Neural progenitor cell (in vitro differentiated cells): ENCODE data around the gene FOXA2. TPM values are rescaled to one million over a fixed set of nuclear protein-coding genes. Genes with fewer than 3 reads are reported as not detected.

Experiments used
- DNase-seq: peaks from one replicate; pipeline ENCODE4 v3.0.0-alpha.2; 2016; ENCODE audit warnings: low spot score
- H2AFZ ChIP-seq: fragments of 200-600 bp; sonication (generic); replicated peaks from 2 replicates; pipeline ENCODE4 v1.6.1; 2016; ENCODE audit warnings: antibody characterized with exemption
- H3F3A ChIP-seq: fragments of 200-600 bp; sonication (generic); 2 replicates; pipeline ENCODE4 v1.6.1; 2016; ENCODE audit warnings: antibody characterized with exemption, low read depth
- H3K27ac ChIP-seq: fragments of 200-600 bp; sonication (generic); 2 replicates; pipeline ENCODE4 v1.5.1; 2016; ENCODE audit warnings: mild to moderate bottlenecking
- H3K27me3 ChIP-seq: fragments of 200-600 bp; sonication (generic); 2 replicates; pipeline ENCODE4 v1.6.1; 2016; ENCODE audit warnings: mild to moderate bottlenecking, moderate library complexity
- H3K36me3 ChIP-seq: fragments of 200-600 bp; sonication (generic); 2 replicates; pipeline ENCODE4 v1.5.1; 2016
- H3K4me1 ChIP-seq: fragments of 200-600 bp; sonication (generic); 2 replicates; pipeline ENCODE4 v1.6.1; 2016; ENCODE audit warnings: mixed run types
- H3K4me2 ChIP-seq: fragments of 200-600 bp; sonication (generic); 2 replicates; pipeline ENCODE4 v1.6.1; 2016
- H3K4me3 ChIP-seq: fragments of 200-600 bp; sonication (generic); 2 replicates; pipeline ENCODE4 v1.5.1; 2016
- H3K79me2 ChIP-seq: fragments of 200-600 bp; sonication (generic); 2 replicates; pipeline ENCODE4 v1.6.1; 2016; ENCODE audit warnings: low read depth
- H3K9ac ChIP-seq: fragments of 200-600 bp; sonication (generic); 2 replicates; pipeline ENCODE4 v1.6.1; 2016
- H3K9me3 ChIP-seq: fragments of 200-600 bp; sonication (generic); 2 replicates; pipeline ENCODE4 v1.5.1; 2016; ENCODE audit warnings: low read depth
- H4K20me1 ChIP-seq: fragments of 200-600 bp; sonication (generic); 2 replicates; pipeline ENCODE4 v1.6.1; 2016; ENCODE audit warnings: low read depth
- H3K27ac Mint-ChIP-seq: 3 replicates; pipeline ENCODE4 v1.8.0; 2021; ENCODE audit warnings: mixed read lengths
- H3K27me3 Mint-ChIP-seq: 2 replicates; pipeline ENCODE4 v1.8.0; 2022; ENCODE audit warnings: low read depth, mild to moderate bottlenecking, inconsistent platforms, moderate library complexity, mixed read lengths; ENCODE audit not compliant: insufficient read depth
- H3K36me3 Mint-ChIP-seq: 3 replicates; pipeline ENCODE4 v1.8.0; 2021; ENCODE audit warnings: mixed read lengths
- H3K4me1 Mint-ChIP-seq: 3 replicates; pipeline ENCODE4 v1.8.0; 2021; ENCODE audit warnings: mixed read lengths
- H3K4me3 Mint-ChIP-seq: 3 replicates; pipeline ENCODE4 v1.8.0; 2021; ENCODE audit warnings: mild to moderate bottlenecking, moderate library complexity, mixed read lengths
- H3K9me3 Mint-ChIP-seq: 3 replicates; pipeline ENCODE4 v1.8.0; 2020; ENCODE audit warnings: mixed read lengths
- CTCF ChIP-seq: fragments of 200-600 bp; sonication (generic); IDR thresholded peaks from 2 replicates; pipeline ENCODE4 v1.5.1; 2017; ENCODE audit warnings: antibody characterized with exemption, mild to moderate bottlenecking
- EZH2 ChIP-seq: fragments of 200-600 bp; sonication (generic); IDR thresholded peaks from 2 replicates; pipeline ENCODE4 v1.6.1; 2017; ENCODE audit warnings: antibody characterized with exemption, mild to moderate bottlenecking, moderate library complexity
- EZH2phosphoT487 ChIP-seq: fragments of 200-600 bp; sonication (generic); IDR thresholded peaks from 2 replicates; pipeline ENCODE4 v1.6.1; 2017; ENCODE audit warnings: antibody characterized with exemption
- small RNA-seq: library from RNA; depleted of rRNA; stranded (forward); fragments of <200 nt; gene quantifications from one replicate; pipeline ENCODE3, GENCODE V24; 2015
- total RNA-seq: library from RNA; depleted of rRNA; stranded (reverse); fragments of >200 nt; gene quantifications from 2 replicates; pipeline ENCODE4 v1.2.3, GENCODE V29; 2015; ENCODE audit warnings: low replicate concordance

FOXA2 gene
- total RNA-seq, 1 donor from 2014 or later = not detected

- Histone ChIP-seq H3K27me3 (peaks cover 6% of the 10 kb centered on the region), H3K9ac (no peak overlapping the region), H3K4me2 (no peak overlapping the region), H3K4me3 (no peak overlapping the region), H3K79me2 (no peaks in the 10 kb centered on the region), H3K9me3 (no peaks in the 10 kb centered on the region), H3K27ac (no peak overlapping the region), H3K4me1 (peaks cover 6% of the 10 kb centered on the region), H4K20me1 (no peaks in the 10 kb centered on the region), H3F3A (no peaks in the 10 kb centered on the region), H3K36me3 (no peaks in the 10 kb centered on the region), H2AFZ (no peak overlapping the region)
- TF ChIP-seq EZH2phosphoT487 = no peak
- no peak for TF ChIP-seq CTCF
- TF ChIP-seq EZH2 = no peak
- Mint-ChIP-seq H3K9me3 (no peaks in the 10 kb centered on the region), H3K27ac (no peak overlapping the region), H3K4me1 (no peaks in the 10 kb centered on the region), H3K4me3 (no peak overlapping the region), H3K36me3 (no peaks in the 10 kb centered on the region), H3K27me3 (peaks cover 8% of the 10 kb centered on the region)
- no peak for DNase-seq
Measured at GRCh38 chr20:22531756-22532155, 52.6 kb downstream of the FOXA2 start.

- Histone ChIP-seq H3K36me3 (no peaks in the 10 kb centered on the region), H2AFZ (no peak overlapping the region), H3K27me3 (peaks cover 6% of the 10 kb centered on the region), H3K4me2 (no peak overlapping the region), H3K9me3 (no peaks in the 10 kb centered on the region), H3F3A (no peaks in the 10 kb centered on the region), H3K27ac (no peak overlapping the region), H3K4me3 (no peak overlapping the region), H3K79me2 (no peaks in the 10 kb centered on the region), H3K9ac (no peak overlapping the region), H4K20me1 (no peaks in the 10 kb centered on the region), H3K4me1 (peaks cover 6% of the 10 kb centered on the region)
- Mint-ChIP-seq H3K4me3 (no peak overlapping the region), H3K36me3 (no peaks in the 10 kb centered on the region), H3K27ac (no peak overlapping the region), H3K9me3 (no peaks in the 10 kb centered on the region), H3K4me1 (no peaks in the 10 kb centered on the region), H3K27me3 (peaks cover 8% of the 10 kb centered on the region)
- no peak for DNase-seq
- TF ChIP-seq CTCF (no peak), EZH2 (no peak), EZH2phosphoT487 (no peak)
Measured at GRCh38 chr20:22531056-22531615, 53.2 kb downstream of the FOXA2 start.

Small RNAs within 50 kb of the gene (small RNA-seq; reads per million reads assigned to genes)
- gene LINC00261 = not detected
